ENCODE data around the gene FTO. TPM values are rescaled to one million over a fixed set of nuclear protein-coding genes. Genes with fewer than 3 reads are reported as not detected.

The FTO gene
- total and polyA plus RNA-seq, 2 of the 8 experiments (the other 6 are each of a cell fraction or from before 2014, with no cell fraction given) = 34.5 to 59.8 TPM

DNA sequence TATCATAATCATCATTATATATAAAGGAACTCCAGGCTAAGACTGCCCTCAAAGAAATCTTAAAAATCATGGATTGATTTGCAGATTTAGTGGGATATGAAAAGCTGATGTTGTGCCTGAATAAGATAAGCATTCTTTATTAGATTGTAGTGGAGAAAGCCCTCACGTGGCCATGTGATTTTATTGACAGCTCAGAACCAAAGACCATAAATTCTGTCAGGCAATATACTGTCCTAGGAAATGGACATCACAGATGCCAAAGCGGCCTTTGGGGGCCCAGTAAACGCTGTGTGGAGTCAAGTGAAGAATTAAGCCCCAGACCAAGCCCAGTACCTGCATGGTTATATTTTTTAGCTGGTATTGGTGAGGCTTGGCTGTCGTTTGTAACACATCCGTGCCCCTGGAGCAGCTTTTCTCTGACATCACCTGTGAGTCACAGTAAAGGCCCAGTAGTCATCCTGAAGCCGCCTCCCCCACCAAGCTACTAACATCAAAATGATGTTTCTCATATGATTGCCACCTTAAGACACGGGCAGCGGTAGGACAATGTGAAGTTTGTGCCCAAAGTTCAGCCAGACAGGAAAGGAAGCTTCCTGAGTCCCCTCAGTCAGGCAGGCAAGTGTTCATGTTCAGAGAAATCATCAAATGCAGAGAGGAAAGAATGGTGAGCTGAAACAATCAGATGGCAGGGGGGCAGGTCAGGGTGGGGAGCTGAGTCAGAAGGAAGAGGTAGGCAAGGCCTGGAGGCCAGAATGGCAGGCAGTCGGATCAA lies 373.3 kb downstream of the FTO start (continued):
- TF ChIP-seq, protein P1, sequence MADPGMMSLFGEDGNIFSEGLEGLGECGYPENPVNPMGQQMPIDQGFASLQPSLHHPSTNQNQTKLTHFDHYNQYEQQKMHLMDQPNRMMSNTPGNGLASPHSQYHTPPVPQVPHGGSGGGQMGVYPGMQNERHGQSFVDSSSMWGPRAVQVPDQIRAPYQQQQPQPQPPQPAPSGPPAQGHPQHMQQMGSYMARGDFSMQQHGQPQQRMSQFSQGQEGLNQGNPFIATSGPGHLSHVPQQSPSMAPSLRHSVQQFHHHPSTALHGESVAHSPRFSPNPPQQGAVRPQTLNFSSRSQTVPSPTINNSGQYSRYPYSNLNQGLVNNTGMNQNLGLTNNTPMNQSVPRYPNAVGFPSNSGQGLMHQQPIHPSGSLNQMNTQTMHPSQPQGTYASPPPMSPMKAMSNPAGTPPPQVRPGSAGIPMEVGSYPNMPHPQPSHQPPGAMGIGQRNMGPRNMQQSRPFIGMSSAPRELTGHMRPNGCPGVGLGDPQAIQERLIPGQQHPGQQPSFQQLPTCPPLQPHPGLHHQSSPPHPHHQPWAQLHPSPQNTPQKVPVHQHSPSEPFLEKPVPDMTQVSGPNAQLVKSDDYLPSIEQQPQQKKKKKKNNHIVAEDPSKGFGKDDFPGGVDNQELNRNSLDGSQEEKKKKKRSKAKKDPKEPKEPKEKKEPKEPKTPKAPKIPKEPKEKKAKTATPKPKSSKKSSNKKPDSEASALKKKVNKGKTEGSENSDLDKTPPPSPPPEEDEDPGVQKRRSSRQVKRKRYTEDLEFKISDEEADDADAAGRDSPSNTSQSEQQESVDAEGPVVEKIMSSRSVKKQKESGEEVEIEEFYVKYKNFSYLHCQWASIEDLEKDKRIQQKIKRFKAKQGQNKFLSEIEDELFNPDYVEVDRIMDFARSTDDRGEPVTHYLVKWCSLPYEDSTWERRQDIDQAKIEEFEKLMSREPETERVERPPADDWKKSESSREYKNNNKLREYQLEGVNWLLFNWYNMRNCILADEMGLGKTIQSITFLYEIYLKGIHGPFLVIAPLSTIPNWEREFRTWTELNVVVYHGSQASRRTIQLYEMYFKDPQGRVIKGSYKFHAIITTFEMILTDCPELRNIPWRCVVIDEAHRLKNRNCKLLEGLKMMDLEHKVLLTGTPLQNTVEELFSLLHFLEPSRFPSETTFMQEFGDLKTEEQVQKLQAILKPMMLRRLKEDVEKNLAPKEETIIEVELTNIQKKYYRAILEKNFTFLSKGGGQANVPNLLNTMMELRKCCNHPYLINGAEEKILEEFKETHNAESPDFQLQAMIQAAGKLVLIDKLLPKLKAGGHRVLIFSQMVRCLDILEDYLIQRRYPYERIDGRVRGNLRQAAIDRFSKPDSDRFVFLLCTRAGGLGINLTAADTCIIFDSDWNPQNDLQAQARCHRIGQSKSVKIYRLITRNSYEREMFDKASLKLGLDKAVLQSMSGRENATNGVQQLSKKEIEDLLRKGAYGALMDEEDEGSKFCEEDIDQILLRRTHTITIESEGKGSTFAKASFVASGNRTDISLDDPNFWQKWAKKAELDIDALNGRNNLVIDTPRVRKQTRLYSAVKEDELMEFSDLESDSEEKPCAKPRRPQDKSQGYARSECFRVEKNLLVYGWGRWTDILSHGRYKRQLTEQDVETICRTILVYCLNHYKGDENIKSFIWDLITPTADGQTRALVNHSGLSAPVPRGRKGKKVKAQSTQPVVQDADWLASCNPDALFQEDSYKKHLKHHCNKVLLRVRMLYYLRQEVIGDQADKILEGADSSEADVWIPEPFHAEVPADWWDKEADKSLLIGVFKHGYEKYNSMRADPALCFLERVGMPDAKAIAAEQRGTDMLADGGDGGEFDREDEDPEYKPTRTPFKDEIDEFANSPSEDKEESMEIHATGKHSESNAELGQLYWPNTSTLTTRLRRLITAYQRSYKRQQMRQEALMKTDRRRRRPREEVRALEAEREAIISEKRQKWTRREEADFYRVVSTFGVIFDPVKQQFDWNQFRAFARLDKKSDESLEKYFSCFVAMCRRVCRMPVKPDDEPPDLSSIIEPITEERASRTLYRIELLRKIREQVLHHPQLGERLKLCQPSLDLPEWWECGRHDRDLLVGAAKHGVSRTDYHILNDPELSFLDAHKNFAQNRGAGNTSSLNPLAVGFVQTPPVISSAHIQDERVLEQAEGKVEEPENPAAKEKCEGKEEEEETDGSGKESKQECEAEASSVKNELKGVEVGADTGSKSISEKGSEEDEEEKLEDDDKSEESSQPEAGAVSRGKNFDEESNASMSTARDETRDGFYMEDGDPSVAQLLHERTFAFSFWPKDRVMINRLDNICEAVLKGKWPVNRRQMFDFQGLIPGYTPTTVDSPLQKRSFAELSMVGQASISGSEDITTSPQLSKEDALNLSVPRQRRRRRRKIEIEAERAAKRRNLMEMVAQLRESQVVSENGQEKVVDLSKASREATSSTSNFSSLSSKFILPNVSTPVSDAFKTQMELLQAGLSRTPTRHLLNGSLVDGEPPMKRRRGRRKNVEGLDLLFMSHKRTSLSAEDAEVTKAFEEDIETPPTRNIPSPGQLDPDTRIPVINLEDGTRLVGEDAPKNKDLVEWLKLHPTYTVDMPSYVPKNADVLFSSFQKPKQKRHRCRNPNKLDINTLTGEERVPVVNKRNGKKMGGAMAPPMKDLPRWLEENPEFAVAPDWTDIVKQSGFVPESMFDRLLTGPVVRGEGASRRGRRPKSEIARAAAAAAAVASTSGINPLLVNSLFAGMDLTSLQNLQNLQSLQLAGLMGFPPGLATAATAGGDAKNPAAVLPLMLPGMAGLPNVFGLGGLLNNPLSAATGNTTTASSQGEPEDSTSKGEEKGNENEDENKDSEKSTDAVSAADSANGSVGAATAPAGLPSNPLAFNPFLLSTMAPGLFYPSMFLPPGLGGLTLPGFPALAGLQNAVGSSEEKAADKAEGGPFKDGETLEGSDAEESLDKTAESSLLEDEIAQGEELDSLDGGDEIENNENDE (IDR thresholded peaks at IDR 0.05; ENCODE audit: insufficient replicate concordance, low read length) = no peak
- TF ChIP-seq, protein P2, sequence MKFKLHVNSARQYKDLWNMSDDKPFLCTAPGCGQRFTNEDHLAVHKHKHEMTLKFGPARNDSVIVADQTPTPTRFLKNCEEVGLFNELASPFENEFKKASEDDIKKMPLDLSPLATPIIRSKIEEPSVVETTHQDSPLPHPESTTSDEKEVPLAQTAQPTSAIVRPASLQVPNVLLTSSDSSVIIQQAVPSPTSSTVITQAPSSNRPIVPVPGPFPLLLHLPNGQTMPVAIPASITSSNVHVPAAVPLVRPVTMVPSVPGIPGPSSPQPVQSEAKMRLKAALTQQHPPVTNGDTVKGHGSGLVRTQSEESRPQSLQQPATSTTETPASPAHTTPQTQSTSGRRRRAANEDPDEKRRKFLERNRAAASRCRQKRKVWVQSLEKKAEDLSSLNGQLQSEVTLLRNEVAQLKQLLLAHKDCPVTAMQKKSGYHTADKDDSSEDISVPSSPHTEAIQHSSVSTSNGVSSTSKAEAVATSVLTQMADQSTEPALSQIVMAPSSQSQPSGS (IDR thresholded peaks at IDR 0.05; ENCODE audit: low read length) = no peak
- TF ChIP-seq RAD21 (IDR thresholded peaks at IDR 0.05 in 1 of 2, conservative IDR thresholded peaks at IDR 0.05 in 1 of 2; ENCODE audit: low read depth in 2 of 2, low read length in 2 of 2) (no peak), POLR2AphosphoS5 (IDR thresholded peaks at IDR 0.05; ENCODE audit: low read depth, low read length) (no peak), CTBP2 (IDR thresholded peaks at IDR 0.05; ENCODE audit: borderline replicate concordance, insufficient read depth, insufficient read length, low read length) (no peak), ASH2L (IDR thresholded peaks at IDR 0.05; ENCODE audit: low read length) (no peak), SP2 (IDR thresholded peaks at IDR 0.05; ENCODE audit: low read length) (no peak), TEAD4 (IDR thresholded peaks at IDR 0.05; ENCODE audit: low read depth, low read length) (no peak)

All from H1 (cell line).